SK-N-SH (cell line): ENCODE results near the gene FETUB.

Experiments
- CTCF ChIP-seq: fragments of 200-600 bp; sonication (generic); IDR thresholded peaks from 2 replicates; pipeline ENCODE4 v1.6.1; 2017; ENCODE audit warnings: antibody characterized with exemption, mild to moderate bottlenecking, moderate library complexity
- MAX ChIP-seq: IDR thresholded peaks from 2 replicates; pipeline ENCODE4 v1.4.0; 2012; ENCODE audit warnings: low read depth
- POLR2AphosphoS5 ChIP-seq: IDR thresholded peaks from 2 replicates; pipeline ENCODE4 v1.6.1; 2012; ENCODE audit warnings: low read depth, low read length
- SIN3A ChIP-seq: IDR thresholded peaks from 2 replicates; pipeline ENCODE4 v1.6.1; 2012; ENCODE audit warnings: low read depth, mild to moderate bottlenecking, low read length, moderate library complexity, borderline replicate concordance

- TF ChIP-seq CTCF (no peak), POLR2AphosphoS5 (no peak), MAX (no peak), SIN3A (no peak)
These were observed 2.5 kb upstream of the FETUB start for GRCh38 chr3:186637686-186638085.
